HG03196 (cell line): ENCODE measurements around the gene ELN.
A peak's percentile ranks its signal among the peaks of the same experiment; 100 is the strongest.

Experiments
- ATAC-seq: cut with Tn5 transposase; IDR thresholded peaks from one replicate; pipeline ENCODE4 v1.9.1; 2021; ENCODE audit not compliant: unreplicated experiment

ELN gene

GRCh38 chr7:74092321-74092963 lies 64.5 kb downstream of the ELN start:
- ATAC-seq: peak; percentile 8

- peak; percentile 41 for ATAC-seq
Measured at GRCh38 chr7:74092964-74093471, 65.0 kb downstream of the ELN start.

GRCh38 chr7:74093671-74094223 lies 65.8 kb downstream of the ELN start:
- ATAC-seq: peak; percentile 0

GRCh38 chr7:74094224-74095101 lies 66.5 kb downstream of the ELN start:
- peak; percentile 46 for ATAC-seq

- ATAC-seq: no peak
Measured at GRCh38 chr7:74095135-74095534, 67.2 kb downstream of the ELN start.

- ATAC-seq: no peak
Measured at GRCh38 chr7:74097937-74098614, 70.1 kb downstream of the ELN start.

- no peak for ATAC-seq
Measured at GRCh38 chr7:74099031-74099430, 71.1 kb downstream of the ELN start.

GRCh38 chr7:74101061-74101681 lies 73.2 kb downstream of the ELN start:
- ATAC-seq: peak; percentile 79

GRCh38 chr7:74103219-74103772 lies 75.3 kb downstream of the ELN start:
- ATAC-seq: no peak

GRCh38 chr7:74104702-74105101 lies 76.7 kb downstream of the ELN start:
- ATAC-seq: no peak

GRCh38 chr7:74105992-74106391 lies 78.0 kb downstream of the ELN start:
- ATAC-seq: no peak

- ATAC-seq: no peak
Measured at GRCh38 chr7:74106846-74107245, 78.9 kb downstream of the ELN start.

GRCh38 chr7:74115326-74115725 lies 87.4 kb downstream of the ELN start:
- ATAC-seq: no peak

GRCh38 chr7:74116356-74116755 lies 88.4 kb downstream of the ELN start:
- ATAC-seq: no peak
